Stimulated activated CD8-positive, alpha-beta memory T cell treated with anti-CD3 and anti-CD28 coated beads, Interleukin-7, amount 100 ng/mL, for 1 hour (primary cell): ENCODE results near the gene NEURL1B.
"Not testable (repeated sequence)": the region's sequence is repeated elsewhere in the genome, so short reads cannot be mapped to it uniquely, and the experiment has no call there.

Experiments
- DNase-seq, 2 donors: peaks; one replicate each; pipeline ENCODE4 v3.0.0-alpha.2; 2020; ENCODE audit warnings: low read depth in 2 of 2

NEURL1B gene

DNA sequence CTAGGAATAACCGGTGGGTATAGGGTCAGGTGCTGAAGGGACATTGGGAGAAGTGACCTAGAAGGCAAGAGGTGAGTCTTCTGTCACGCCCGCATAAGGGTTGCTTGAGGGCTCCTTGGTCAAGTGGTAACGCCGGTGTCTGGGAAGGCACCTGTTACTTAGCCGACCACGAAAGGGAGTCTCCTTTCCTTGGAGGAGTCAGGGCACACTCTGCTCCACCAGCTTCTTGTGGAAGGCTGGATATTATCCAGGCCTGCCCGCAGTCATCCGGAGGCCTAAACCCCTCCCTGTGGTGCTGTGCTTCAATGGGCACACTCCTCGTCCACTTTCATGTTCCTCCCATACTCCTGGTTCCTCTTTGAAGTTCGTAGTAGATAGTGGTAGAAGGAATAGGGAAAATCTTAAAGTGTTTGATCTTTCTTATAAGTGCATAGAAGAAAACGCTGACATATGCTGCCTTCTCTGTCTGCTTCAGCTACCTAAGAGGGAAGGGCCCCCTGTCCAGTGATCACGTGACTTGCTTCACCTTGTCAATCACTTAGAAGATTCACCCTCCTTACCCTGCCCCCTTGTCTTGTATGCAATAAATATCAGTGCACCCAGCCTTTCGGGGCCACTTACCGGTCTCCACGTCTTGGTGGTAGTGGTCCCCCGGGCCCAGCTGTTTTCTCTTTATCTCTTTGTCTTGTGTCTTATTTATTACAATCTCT is 16.6 kb downstream of the NEURL1B start:
- not testable (repeated sequence) for DNase-seq

DNA sequence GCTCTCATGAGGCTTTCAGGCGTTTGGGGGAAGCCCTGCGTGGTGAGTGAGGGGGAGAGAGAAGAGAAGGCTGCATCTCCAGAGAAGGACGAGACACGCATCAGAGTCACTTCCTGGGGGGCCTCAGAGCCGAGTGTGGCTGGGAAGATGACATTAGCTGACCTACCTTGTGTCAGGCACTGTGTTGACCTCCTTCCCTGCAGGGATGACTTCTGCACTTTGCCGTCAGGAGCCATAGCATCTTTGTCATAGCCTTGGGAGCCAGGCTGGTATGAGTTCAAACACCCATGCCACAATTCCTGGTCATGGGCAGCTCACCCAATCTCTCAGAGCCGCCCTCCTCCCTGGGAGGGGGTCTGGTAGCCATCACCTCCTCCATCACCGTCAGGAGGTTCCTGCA is 17.3 kb downstream of the NEURL1B start:
- no peak for DNase-seq

DNA sequence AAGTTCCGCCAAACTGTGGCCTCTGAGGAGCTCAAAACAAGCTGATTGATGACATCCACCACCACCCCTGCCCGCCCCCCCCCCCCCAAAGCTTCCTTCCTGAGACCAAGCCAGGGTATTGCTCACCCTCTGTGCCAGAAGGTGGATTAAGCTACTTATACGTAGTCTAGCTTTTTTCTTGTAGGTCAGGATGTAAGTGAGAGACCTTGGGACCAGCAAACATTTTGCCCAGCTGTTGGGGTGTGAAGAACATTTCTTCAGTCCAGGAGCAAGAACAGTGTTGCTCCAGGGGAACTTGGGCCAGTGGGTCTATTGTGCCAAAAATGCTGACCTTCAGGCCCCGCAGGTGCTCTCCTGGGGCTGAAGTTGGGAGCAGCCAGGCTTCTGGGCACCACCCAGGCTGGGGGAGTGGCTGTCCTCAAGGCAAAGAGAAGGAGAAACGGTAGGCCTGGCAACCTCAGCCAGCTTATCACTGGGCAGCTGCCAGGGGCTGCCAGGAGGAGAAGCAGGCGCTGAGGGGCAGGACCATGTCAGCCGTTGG is 18.0 kb downstream of the NEURL1B start:
- no peak for DNase-seq

DNA sequence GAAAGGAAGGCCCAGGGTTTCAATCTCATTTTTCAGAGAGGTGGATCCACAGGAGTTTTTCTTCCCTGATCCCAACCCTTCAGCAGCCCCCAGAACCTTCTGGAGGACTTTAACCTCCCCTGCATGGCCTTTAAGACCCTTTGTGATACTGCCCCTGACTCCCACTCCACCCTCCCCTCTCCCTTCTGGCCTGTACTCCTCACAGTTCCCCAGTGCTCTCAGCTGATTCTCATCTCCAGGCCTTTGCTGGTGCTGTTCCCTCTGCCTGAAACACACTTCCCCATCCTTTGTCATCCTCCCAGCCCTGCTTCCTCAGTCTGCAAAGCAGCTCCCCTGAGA is 18.5 kb downstream of the NEURL1B start:
- DNase-seq, result no peak

DNA sequence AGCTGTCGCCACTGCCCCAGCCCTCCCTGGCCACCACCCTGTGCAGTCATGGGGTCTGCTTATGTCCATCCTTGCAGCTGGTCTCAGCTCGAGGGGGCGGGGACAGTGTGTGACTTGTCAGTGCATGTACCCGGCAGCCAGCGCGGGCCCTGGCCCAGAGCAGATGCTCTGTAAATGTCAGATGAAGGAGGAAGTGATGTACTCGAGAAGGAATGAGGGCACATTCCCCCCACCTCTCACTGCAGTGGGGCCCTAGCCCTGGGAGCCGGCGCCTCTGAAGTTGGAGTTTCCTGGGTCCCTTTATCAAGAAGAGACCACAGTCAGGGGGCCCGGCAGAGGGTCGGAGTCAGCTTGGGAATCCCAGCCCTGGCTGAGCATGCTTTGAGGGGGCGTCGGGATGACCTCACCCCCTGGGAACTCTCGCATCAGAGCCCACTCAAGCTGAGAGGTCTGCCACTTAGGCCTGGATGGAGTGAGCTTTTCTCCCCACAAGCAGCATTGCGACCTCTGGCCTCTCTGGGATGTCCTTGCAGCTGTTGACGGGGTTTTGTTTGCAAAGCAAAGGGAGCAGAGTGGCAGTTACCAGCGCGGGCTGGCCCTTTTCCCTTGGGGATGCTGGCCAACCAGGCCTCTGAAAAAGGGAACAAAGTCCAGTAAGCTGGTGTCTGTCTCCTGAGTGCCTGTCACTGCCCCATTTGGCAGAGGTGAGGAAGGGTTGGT is 19.0 kb downstream of the NEURL1B start:
- DNase-seq, result no peak

DNA sequence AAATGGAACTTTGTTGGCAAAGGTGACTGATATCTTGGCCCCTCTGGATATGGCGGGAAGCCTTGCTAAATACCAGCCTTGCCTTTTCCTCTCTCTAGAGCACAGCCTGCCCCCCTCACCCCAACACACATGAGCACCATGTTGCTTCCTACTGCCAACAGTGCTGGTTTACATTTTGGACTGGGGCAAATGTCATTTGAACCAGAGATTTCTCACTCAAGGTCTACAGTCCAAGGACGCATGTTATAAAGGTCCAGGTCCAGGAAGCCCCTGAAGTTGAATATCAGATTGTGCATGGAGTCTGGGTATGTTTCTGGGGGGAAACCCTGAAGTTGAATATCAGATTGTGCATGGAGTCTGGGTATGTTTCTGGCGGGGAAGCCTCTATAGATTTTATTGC is 19.9 kb downstream of the NEURL1B start:
- no peak for DNase-seq

DNA sequence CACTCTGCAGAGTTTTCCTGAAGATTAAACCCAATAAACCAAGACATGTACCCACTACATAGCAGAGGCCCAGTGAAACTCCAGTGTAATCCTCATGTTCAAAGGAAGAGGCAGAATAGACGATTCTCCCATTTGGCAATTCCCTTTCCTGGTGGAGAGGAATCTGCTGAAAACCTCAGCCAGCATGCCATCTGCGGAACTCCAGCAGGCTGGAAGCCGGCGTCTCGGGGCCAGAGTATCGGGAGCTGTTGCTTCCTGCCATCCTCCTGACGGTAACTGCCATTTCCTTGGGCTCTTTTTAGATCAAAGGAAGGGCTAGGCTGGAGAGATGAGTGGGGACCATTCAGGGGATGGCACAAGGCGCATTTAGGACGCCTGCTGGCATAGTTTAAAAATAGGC is 20.5 kb downstream of the NEURL1B start:
- DNase-seq, result no peak

DNA sequence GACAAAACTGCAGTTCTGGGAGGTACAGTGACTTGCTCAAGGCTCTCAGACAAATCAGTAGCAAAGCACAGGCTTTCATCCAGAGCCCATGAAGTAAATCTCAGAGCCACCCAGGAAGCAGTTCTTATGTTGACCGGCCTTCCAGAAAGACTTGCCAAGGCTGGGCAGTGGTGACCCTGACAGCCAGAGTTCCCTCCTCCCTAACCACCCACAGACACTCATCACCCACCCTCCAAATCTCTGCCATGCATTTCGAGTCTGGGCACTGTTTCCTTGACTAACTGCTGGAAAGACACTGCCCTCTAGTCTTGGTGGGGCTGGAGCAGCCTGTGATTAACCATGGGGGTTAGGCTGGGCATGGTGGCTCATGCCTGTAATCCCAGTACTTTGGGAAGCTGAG is 21.5 kb downstream of the NEURL1B start:
- DNase-seq, result no peak

DNA sequence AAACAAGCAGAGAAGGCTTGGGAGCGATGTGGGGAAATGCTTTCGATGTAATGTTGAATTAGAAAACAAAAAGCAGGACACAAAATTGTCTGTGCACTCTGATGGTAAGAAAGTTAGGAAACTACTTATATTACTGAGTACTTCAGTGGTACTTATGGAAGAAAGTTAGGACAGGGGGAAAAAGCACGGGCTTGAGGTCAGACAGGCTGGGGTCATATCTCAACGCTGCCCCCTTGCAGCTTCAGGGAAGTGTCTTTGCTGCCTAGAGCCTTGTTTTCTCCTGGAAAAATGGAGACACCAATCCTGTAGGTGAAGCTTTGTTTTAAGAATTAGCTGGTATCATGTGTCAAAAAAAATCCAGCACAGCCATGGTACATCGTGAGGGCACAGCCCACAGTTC is 23.0 kb downstream of the NEURL1B start:
- no peak for DNase-seq

DNA sequence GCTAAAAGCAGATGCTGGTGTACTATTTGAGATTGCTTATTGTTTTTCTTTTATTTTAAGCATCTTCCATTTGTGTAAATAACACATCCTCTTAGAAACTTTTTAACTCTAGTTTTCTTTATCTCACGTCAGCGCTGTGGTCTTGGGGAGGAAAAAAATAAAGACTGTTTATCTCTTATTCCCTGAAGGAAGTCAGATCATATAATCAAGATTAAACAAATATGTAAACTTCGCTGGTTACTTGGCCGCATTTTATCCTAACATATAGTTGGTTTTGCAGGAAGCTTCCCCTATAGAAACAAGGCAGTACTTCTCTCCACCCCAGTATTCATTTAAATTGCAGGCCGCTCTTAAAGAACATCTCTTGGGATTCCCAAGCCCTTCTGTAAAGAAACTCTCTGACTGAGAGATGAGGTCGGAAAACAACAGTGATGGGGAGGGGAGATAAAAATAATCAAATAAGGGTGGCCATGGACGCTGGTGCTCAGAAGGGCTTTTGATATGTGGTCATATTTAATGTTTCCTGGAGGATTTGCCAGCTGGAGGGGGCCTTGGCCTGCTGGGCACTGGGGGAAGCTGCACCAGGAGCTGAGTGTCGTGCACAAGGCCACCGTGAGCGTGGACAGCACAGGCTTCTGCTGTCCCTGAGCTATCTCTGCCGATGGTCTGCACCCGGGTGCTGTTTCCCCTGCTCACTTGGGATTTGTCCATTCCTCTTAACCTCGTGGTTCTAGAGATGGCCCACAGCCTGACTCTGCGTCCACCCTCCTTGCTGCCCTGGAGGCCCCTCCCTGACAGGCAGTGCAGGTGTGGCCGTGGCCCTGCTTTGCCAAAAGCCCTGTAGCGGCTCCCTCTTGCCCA is 23.8 kb downstream of the NEURL1B start:
- no peak for DNase-seq

DNA sequence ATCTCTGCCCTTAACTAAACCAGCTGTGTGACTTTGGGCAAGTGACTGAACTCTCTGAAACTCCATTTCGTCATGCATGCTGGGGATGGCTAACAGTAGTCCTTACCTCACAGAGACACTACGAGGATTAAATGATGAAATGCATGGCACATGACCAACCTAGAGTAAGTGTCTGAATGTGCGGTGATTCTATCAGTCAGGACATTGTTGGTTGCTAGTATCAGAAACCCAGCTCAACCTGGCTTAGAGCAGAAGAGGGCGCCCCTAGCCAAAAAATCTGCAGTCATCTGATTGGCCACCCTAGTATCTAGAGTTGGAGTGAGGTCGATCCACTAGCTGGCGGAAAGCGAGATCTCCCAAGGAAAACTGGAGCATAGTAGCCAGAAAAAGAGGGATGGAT is 25.2 kb downstream of the NEURL1B start:
- no peak for DNase-seq

DNA sequence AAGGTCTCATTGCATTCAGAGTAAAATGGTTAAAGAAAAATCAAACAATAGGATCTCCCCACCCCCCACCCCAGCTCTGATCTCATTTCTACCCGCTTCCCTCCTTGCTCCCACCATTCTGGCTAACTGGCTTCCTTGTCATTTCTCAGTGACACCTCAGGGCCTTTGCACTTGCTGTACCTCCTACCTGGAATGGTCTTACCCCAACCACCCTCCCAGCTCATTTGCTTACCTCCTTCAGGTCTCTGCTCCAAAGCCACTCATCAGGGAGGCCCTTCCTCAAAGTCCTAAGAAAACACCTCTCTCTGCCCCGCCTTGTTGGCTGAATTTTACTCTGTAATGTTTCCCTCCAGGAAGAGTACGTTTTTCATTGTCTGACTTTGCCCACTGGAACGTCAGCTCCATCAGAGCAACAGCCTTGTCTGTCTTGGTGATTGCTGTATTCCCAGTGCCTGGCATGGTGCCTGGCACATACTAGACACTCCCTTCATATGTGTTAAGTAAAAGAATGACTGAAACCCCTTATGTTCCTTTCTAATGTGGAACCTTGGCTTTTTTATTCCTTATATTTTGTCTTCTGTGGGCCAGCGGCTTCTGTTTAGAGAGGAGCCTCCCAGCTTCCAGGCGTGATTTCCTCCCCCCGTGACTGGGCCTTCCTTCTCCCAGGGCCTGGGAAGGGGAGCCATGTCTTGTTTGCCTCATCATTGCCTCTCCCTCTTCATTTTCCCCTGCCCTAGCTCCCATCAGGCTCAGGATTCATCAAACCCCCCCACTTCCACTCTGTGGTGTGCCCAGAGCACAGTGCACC is 26.9 kb downstream of the NEURL1B start:
- DNase-seq, result no peak

DNA sequence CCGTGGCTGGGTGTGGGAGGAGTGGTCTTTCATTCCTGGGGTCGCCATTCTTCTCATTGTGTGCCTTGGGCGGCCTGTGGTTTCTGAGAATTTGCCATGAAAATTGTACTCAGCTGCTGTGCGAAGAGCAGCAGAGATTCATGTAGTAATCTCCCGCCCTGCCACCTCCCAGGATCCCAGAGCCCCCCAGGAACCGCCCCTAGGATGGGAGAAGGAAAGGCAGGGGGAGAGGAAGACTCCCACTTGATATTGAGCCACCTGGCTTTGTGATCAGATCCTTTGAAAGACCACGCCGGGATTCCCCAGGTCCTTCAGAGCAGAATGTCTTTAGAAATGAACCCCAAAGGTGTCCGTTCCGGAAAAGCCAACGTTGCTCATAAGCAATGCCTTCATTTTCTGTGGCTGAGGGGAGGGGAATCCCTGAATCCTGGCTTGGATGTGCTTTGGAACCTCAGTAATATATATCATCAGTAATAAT is 27.6 kb downstream of the NEURL1B start:
- no peak for DNase-seq

DNA sequence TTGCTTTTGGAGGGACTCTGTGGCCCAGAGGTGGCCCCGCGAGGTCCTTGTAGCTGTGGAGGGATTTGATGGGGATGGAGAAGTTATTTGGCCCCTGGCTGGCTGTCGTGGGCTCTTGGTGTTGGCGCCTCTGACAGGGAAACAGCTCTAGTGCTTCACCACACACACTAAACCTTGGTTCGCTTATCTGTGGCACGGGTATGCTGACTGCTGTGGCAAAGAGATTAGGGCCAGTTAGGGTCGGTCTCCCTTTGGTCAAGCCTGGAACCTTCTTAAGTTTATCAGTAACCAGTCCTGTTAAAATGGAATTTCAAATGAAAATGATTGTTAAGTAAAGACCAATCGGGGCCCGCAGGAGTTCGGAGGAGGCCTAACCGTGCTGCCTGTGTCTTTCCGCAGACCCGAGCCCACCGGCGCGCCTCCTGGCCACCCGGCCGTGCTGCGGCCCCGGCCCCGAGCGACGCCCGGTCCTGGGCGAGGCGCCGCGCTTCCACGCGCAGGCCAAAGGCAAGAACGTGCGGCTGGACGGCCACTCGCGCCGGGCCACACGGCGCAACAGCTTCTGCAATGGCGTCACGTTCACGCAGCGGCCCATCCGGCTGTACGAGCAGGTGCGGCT is 28.4 kb downstream of the NEURL1B start:
- no peak for DNase-seq

DNA sequence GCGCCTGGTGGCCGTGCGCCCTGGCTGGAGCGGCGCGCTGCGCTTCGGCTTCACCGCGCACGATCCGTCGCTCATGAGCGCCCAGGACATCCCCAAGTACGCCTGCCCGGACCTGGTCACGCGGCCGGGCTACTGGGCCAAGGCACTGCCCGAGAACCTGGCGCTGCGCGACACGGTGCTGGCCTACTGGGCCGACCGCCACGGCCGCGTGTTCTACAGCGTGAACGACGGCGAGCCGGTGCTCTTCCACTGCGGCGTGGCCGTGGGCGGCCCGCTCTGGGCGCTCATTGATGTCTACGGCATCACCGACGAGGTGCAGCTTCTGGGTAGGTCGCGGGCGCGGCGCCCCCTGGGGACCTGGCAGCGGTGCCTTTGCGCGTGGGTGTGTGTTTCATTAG is 28.9 kb downstream of the NEURL1B start:
- DNase-seq, result no peak

DNA sequence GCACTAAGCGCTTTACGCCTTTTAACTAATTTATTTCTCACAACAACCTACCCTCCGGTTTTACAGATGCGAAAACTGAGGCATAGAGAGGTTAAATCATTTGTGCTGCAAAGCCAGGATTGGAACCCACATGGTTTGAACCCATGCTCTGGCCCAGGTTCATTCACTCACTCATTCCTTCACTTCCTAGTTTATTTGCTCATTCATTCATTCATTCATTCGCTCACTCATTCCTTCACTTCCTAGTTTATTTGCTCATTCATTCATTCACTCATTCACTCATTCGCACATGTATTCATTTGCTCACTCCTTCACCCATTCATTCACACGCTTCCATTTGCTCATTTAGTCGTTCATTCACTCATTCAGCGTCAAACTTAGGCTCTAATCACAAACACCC is 29.4 kb downstream of the NEURL1B start:
- DNase-seq, result no peak

DNA sequence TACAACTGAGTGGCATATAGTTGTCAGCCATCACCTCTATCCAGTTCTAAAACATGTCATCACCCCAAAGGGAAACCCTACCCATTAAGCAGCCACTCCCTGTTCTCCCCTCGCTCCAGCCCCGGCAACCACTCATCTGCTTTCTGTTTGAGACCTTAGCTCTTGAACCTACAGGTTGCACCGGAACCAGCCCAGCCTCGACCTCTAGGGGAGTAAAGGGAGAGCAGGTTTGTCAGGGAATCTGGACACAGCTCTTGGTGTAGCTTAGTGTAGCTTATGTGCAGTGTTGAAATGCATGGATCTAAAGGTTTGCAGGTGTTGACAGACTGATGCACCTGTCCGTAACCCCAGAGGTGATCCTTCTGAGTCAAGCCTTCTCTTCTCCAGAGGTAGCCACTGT is 30.0 kb downstream of the NEURL1B start:
- no peak for DNase-seq

DNA sequence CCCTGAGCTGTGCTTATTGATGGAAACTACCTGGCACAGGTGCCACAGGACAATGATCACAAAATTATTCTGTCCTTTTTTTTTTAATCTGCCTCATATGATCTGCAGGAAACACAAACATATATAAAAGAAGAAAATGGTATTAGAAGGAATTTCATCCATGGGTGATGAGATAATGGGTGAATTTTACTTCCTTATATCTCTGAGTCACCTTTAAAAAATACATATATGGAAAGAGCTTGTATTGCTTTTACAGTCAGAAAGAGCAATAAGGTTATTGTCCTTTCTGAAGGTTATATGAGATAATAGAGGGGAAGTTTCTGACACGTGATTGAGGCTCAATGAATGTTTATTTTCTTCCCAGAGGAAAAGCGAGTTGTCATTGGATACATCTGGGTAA is 31.6 kb downstream of the NEURL1B start:
- no peak for DNase-seq

DNA sequence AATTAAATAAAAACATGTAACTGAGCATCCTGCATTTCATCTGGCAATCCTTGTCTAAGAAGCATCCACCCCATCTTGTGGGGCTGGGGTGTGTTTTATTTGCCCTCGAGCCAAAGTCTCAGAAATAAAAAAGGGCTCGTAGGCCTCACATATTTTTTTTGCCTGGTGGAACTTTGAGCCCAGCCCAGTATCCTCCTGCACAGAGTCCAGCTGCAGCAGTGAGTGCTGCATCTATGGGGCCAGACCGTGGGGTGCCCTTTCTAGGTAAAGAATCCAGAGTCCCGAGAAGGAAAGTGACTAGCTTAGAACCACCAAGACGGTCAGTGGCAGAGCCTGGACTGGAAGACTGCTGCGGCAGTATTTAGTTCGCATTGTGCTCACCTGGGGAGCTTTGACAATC is 33.1 kb downstream of the NEURL1B start:
- no peak for DNase-seq

DNA sequence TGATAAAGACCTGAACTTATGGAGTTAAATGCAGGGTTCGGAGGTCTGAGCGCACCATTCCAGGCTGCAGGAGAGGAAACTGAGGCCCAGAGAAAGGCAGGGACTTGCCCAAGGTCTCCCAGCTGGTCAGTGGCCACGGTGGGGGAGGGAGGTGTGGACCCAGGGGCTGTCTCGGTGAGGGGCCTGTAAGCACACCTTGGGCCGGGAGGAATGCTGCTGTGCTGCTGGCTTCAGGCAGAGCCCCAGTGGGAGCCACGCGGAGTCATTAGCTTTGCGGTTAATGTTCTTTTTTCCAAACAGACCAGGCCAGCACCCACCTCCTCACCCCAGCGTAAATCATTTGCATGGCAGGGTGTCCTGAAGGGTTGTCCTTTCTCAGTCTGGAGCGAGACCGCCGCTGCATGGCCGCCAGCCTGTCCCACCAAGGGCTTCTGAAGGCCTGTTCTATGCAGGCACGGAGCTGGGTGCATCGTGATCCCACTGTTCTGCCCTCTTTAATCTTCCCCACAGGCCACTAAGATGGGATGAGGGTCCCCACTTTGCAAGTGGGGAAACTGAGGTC is 35.9 kb downstream of the NEURL1B start:
- no peak for DNase-seq

DNA sequence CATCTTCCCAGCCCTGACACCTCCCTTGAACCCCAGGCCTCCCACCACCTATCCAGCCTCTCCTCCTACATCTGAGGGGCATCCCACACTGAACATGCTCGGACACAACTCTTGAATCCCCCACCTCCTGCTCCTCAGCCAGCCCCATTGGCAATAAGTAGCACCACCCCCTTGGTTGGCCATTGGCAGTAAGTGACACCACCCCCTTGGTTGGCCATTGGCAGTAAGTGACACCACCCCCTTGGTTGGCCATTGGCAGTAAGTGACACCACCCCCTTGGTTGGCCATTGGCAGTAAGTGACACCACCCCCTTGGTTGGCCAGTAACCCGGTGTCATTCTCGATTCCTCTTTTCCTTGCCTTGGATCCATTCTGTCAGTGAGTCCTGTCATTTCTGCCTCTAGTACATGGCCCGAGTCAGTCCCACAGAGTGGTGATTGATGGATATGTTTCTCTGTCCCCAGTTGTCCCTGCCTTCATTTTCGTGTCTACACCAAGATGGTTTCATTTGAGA is 37.4 kb downstream of the NEURL1B start:
- DNase-seq, result not testable (repeated sequence)
